ENCODE results near the gene CMSS1.

The CMSS1 gene

GRCh38 chr3:100002599-100003350, 185.1 kb downstream of the CMSS1 start:
- TF ChIP-seq CTCF (IDR thresholded peaks at IDR 0.05; ENCODE audit: low read depth, low read length), result no peak
- peak; percentile 25 for DNase-seq (ENCODE audit: extremely low read depth, low read depth)

GRCh38 chr3:100003609-100004503, 186.2 kb downstream of the CMSS1 start:
- TF ChIP-seq CTCF (IDR thresholded peaks at IDR 0.05; ENCODE audit: low read depth, low read length), result no peak
- no peak for DNase-seq (ENCODE audit: extremely low read depth, low read depth)

- no peak for DNase-seq (ENCODE audit: extremely low read depth, low read depth)
- no peak for TF ChIP-seq CTCF (IDR thresholded peaks at IDR 0.05; ENCODE audit: low read depth, low read length)
Measured at GRCh38 chr3:100004931-100005330, 187.3 kb downstream of the CMSS1 start.

- no peak for DNase-seq (ENCODE audit: extremely low read depth, low read depth)
- TF ChIP-seq CTCF (IDR thresholded peaks at IDR 0.05; ENCODE audit: low read depth, low read length), result no peak
Measured at GRCh38 chr3:100005665-100006393, 188.2 kb downstream of the CMSS1 start.

GRCh38 chr3:100006570-100007271, 189.1 kb downstream of the CMSS1 start:
- TF ChIP-seq CTCF (IDR thresholded peaks at IDR 0.05; ENCODE audit: low read depth, low read length), result peak; percentile 14; the same call in 1 of the 2 replicates
- peak; percentile 24 for DNase-seq (ENCODE audit: extremely low read depth, low read depth)

GRCh38 chr3:100007313-100007712, 189.7 kb downstream of the CMSS1 start:
- no peak for TF ChIP-seq CTCF (IDR thresholded peaks at IDR 0.05; ENCODE audit: low read depth, low read length)
- DNase-seq (ENCODE audit: extremely low read depth, low read depth), result no peak

Data from AG09319 (cell line).